AG09309 (cell line): Measurements from ENCODE around the gene MAPK8IP2.
"Not testable (repeated sequence)": the region's sequence is repeated elsewhere in the genome, so short reads cannot be mapped to it uniquely, and the experiment has no call there.

ENCODE experiments used
- DNase-seq: peaks from one replicate; pipeline ENCODE4 v3.0.0-alpha.2; 2010; ENCODE audit warnings: low read depth
- H3K4me3 ChIP-seq: 2 replicates; pipeline ENCODE4 v1.5.1; 2011; ENCODE audit warnings: mild to moderate bottlenecking, low read depth, low read length, moderate library complexity; ENCODE audit not compliant: control insufficient read depth
- TF ChIP-seq, protein P1 (sequence below): IDR thresholded peaks from 2 replicates; pipeline ENCODE4 v1.5.1; 2011; ENCODE audit warnings: mild to moderate bottlenecking, low read depth, low read length, inconsistent platforms; ENCODE audit not compliant: insufficient read depth, control insufficient read depth; ENCODE audit errors: missing control alignments

MAPK8IP2 gene

GRCh38 chr22:50612528-50613221 lies 12.1 kb downstream of the MAPK8IP2 start:
- no peak overlapping the region for H3K4me3 ChIP-seq
- DNase-seq: no peak
- TF ChIP-seq, protein P1, sequence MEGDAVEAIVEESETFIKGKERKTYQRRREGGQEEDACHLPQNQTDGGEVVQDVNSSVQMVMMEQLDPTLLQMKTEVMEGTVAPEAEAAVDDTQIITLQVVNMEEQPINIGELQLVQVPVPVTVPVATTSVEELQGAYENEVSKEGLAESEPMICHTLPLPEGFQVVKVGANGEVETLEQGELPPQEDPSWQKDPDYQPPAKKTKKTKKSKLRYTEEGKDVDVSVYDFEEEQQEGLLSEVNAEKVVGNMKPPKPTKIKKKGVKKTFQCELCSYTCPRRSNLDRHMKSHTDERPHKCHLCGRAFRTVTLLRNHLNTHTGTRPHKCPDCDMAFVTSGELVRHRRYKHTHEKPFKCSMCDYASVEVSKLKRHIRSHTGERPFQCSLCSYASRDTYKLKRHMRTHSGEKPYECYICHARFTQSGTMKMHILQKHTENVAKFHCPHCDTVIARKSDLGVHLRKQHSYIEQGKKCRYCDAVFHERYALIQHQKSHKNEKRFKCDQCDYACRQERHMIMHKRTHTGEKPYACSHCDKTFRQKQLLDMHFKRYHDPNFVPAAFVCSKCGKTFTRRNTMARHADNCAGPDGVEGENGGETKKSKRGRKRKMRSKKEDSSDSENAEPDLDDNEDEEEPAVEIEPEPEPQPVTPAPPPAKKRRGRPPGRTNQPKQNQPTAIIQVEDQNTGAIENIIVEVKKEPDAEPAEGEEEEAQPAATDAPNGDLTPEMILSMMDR: no peak

GRCh38 chr22:50613291-50613981 lies 12.8 kb downstream of the MAPK8IP2 start:
- no peak for DNase-seq
- TF ChIP-seq, protein P1: no peak
- H3K4me3 ChIP-seq: no peak overlapping the region

DNA sequence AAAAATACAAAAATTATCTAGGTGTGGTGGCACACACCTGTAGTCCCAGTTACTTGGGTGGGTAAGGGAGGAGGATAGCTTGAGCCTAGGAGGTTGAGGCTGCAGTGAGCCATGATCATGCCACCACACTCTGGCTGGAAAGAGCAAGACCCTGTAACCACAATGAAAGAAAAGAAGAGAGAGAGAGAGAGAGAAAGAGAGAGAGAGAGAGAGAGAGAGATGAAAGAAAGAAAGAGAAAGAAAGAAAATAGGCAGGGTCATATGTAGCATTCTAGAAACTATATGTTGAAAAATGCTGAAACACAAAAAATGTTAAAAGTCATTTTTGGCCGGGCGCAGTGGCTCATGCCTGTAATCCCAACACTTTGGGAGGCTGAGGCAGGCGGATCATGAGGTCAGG lies 13.7 kb downstream of the MAPK8IP2 start:
- not testable (repeated sequence) for DNase-seq, H3K4me3 ChIP-seq

- TF ChIP-seq, protein P1: no peak
- DNase-seq: no peak
- H3K4me3 ChIP-seq: no peak overlapping the region
These were observed 20.2 kb downstream of the MAPK8IP2 start for GRCh38 chr22:50620593-50621355.

DNA sequence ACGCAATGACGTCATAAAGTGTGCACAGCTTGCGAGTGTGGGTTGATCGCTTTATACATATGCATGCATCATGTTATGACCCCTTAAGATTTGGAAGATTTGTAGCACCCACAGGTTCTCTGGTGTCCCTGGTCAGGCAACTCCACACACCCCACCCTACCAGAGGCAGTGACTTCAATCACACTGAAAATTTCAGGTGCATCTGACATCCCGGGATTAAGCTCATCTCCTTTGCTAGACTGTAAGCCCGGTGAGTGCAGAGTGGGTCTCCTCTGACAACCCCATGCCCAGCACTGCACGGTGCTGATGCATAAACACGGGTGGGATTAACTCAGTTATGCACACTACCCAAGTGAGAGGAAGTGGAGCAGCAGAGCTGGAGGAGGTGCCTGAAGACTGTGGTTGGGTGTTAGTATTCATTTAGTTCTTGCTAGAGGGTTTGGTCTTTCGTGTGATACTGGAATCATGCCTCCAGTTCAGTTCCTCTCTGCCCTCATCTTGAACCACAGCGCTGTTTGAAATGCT lies 20.8 kb downstream of the MAPK8IP2 start:
- TF ChIP-seq, protein P1: no peak
- DNase-seq: no peak
- no peak overlapping the region for H3K4me3 ChIP-seq

DNA sequence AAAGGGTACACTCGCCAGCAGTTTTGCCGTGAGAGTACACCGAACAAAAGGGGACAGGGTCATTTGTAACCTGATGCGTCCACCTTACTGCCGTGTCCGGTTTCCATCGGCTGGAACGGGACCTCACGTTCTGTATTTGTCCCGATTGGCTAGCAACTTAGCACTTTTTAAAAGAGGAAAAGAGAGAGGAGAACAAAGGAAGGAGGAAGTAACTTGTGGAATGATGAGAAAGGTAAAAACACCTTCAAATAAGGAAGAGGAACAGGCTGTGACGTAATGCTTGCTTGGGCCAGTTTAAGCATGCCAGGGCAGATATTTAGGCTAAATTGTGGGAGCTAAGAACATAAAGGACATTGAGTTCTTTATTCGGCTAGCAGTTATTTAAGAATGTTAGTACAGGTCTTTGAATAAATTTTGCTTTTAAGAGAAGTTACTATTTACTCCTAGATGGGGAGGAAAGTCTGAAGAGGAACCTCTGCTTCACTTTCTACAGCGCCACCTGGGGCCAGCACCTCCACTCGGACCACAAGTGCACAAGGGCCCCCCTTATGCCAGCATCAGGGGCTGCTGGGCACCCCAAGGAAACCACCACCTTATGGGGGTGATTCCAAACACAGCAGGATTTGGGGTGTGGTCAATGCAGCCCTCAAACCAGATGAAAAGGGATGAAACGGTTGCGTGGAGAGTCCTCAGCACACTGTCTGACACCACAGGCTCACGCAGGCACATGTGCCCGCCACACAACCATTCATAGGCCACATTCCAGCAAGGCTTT lies 21.5 kb downstream of the MAPK8IP2 start:
- DNase-seq: no peak

More for the DNA sequence above, 21.5 kb downstream of the MAPK8IP2 start:
- no peak overlapping the region for H3K4me3 ChIP-seq
- TF ChIP-seq, protein P1: peak; percentile 27
